Measurements from ENCODE around the gene STAC3.

STAC3 gene

GRCh38 chr12:57263096-57263495 lies 12.1 kb upstream of the STAC3 start:
- no peak for TF ChIP-seq CTCF (IDR thresholded peaks at IDR 0.05; ENCODE audit: control insufficient read depth, insufficient read depth, low read depth, low read length, missing control alignments)
- no peak overlapping the region for H3K4me3 ChIP-seq (ENCODE audit: control insufficient read depth, low read depth, low read length)
- no peak for DNase-seq (ENCODE audit: low read depth)

- TF ChIP-seq CTCF (IDR thresholded peaks at IDR 0.05; ENCODE audit: control insufficient read depth, insufficient read depth, low read depth, low read length, missing control alignments): no peak
- no peak for DNase-seq (ENCODE audit: low read depth)
- no peak overlapping the region for H3K4me3 ChIP-seq (ENCODE audit: control insufficient read depth, low read depth, low read length)
Observed at GRCh38 chr12:57262126-57262822, 11.3 kb upstream of the STAC3 start.

GRCh38 chr12:57261428-57261865 lies 10.5 kb upstream of the STAC3 start:
- TF ChIP-seq CTCF (IDR thresholded peaks at IDR 0.05; ENCODE audit: control insufficient read depth, insufficient read depth, low read depth, low read length, missing control alignments): no peak
- H3K4me3 ChIP-seq (ENCODE audit: control insufficient read depth, low read depth, low read length): no peak overlapping the region
- DNase-seq (ENCODE audit: low read depth): no peak

- no peak overlapping the region for H3K4me3 ChIP-seq (ENCODE audit: control insufficient read depth, low read depth, low read length)
- TF ChIP-seq CTCF (IDR thresholded peaks at IDR 0.05; ENCODE audit: control insufficient read depth, insufficient read depth, low read depth, low read length, missing control alignments): no peak
- DNase-seq (ENCODE audit: low read depth): no peak
Observed at GRCh38 chr12:57260366-57260765, 9.4 kb upstream of the STAC3 start.

- H3K4me3 ChIP-seq (ENCODE audit: control insufficient read depth, low read depth, low read length): no peak overlapping the region
- no peak for TF ChIP-seq CTCF (IDR thresholded peaks at IDR 0.05; ENCODE audit: control insufficient read depth, insufficient read depth, low read depth, low read length, missing control alignments)
- no peak for DNase-seq (ENCODE audit: low read depth)
Observed at GRCh38 chr12:57258977-57259970, 8.3 kb upstream of the STAC3 start.

GRCh38 chr12:57255916-57256315 lies 4.9 kb upstream of the STAC3 start:
- H3K4me3 ChIP-seq (ENCODE audit: control insufficient read depth, low read depth, low read length): no peak overlapping the region
- DNase-seq (ENCODE audit: low read depth): no peak
- TF ChIP-seq CTCF (IDR thresholded peaks at IDR 0.05; ENCODE audit: control insufficient read depth, insufficient read depth, low read depth, low read length, missing control alignments): no peak
